Tibial nerve (tissue), 4 donors: Measurements from ENCODE around the gene BTG2. TPM values are rescaled to one million over a fixed set of nuclear protein-coding genes. Genes with fewer than 3 reads are reported as not detected.
A peak's percentile ranks its signal among the peaks of the same experiment; 100 is the strongest.

Experiments used
- DNase-seq, 2 donors: peaks; one replicate each; pipeline ENCODE4 v3.0.0-alpha.2; 2019; ENCODE audit warnings: low spot score in 2 of 2
- H3K27ac ChIP-seq, 4 donors: fragments of 200-600 bp; sonication (generic) in 3 of 4; one replicate each; pipeline ENCODE4 v1.5.1; 2017 to 2019; ENCODE audit warnings: mild to moderate bottlenecking in 1 of 4
- H3K27me3 ChIP-seq, 2 donors: fragments of 200-600 bp; sonication (generic) in 1 of 2; one replicate each; pipeline versions ENCODE4 v1.5.1 to v1.6.0; 2017 to 2019
- H3K36me3 ChIP-seq, 3 donors: fragments of 200-600 bp; sonication (generic); one replicate each; pipeline ENCODE4 v1.5.1; 2018 to 2019
- H3K4me1 ChIP-seq, 4 donors: fragments of 200-600 bp; sonication (generic) in 3 of 4; one replicate each; pipeline ENCODE4 v1.5.1; 2017 to 2019
- H3K4me3 ChIP-seq, 4 donors: fragments of 200-600 bp; sonication (generic) in 3 of 4; one replicate each; pipeline ENCODE4 v1.5.1; 2017 to 2019; ENCODE audit warnings: mild to moderate bottlenecking in 1 of 4, moderate library complexity in 1 of 4
- H3K9me3 ChIP-seq, 4 donors: fragments of 200-600 bp; sonication (generic) in 3 of 4; one replicate each; pipeline ENCODE4 v1.5.1; 2017 to 2019
- CTCF ChIP-seq, 5 experiments: fragments of 200-600 bp in 3 of 5; fragments of 450-650 bp in 2 of 5; sonication (generic) in 3 of 5; IDR thresholded peaks; one replicate each; pipeline ENCODE4 v1.5.1; 2016 to 2019; ENCODE audit warnings: antibody characterized with exemption in 5 of 5, mild to moderate bottlenecking in 3 of 5, moderate library complexity in 2 of 5
- EP300 ChIP-seq, 2 donors: sonication (generic); formaldehyde crosslinking; IDR thresholded peaks; one replicate each; pipeline ENCODE4 v1.6.1; 2017; ENCODE audit warnings: antibody characterized with exemption in 2 of 2, mild to moderate bottlenecking in 1 of 2
- POLR2A ChIP-seq, 2 donors: fragments of 450-650 bp; IDR thresholded peaks; one replicate each; pipeline ENCODE4 v1.6.1; 2017; ENCODE audit warnings: antibody characterized with exemption in 2 of 2, mild to moderate bottlenecking in 2 of 2, moderate library complexity in 2 of 2
- WGBS, 2 donors: methylation state at CpG; one replicate each; pipeline ENCODE4 v1.1.5; 2018; 5-methylcytosine and 5-hydroxymethylcytosine counted together
- total RNA-seq, 4 donors: library from RNA; depleted of rRNA; stranded (reverse); fragments of >200 nt; gene quantifications; one replicate each; pipeline ENCODE4 v1.1.0, GENCODE V29; 2016

The BTG2 gene
- total RNA-seq, 4 donors from 2014 or later, result 153 to 208 (median 177) TPM

DNA sequence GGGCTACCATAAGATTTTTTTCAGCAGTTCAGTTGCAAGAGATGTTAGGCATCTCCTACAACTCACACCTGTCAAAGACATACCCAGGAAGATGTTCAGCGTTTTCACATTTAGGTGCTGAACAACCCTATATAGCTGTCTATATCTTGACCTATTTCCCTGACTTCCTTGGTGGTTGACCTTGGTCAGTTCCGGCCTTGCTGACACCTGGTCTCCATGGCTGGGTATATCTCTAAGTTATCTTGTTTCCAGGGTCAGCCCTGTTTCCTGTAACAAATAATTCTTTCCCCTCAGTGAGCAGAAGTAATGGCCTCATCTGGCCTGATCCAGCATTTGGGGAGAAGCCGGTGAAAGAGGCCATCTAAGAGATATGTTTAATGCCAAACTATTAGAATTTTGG is 2.4 kb upstream of the BTG2 start:
- no peak for DNase-seq
- Histone ChIP-seq H3K9me3 (no peaks in the 10 kb centered on the region), H3K27me3 (no peaks in the 10 kb centered on the region), H3K27ac (peak overlapping the region in 1 of 4 donors; percentile 100), H3K4me1 (peaks cover 0 to 23% (median 12%) of the 10 kb centered on the region in 4 donors), H3K4me3 (no peak overlapping the region), H3K36me3 (peaks cover under 1 to 12% (median 10%) of the 10 kb centered on the region in 3 donors)
- 85 to 89% methylated on average over 3 of the region's 3 CpGs for WGBS, 2 donors
- TF ChIP-seq POLR2A (IDR thresholded peaks at IDR 0.05) (no peak), EP300 (IDR thresholded peaks at IDR 0.05) (no peak), CTCF (IDR thresholded peaks at IDR 0.05) (no peak)

GRCh38 chr1:203304391-203304918 is 864 bp upstream of the BTG2 start:
- TF ChIP-seq EP300 (IDR thresholded peaks at IDR 0.05) (no peak), POLR2A (IDR thresholded peaks at IDR 0.05) (no peak), CTCF (IDR thresholded peaks at IDR 0.05) (no peak)
- Histone ChIP-seq H3K4me3 (peak overlapping the region; percentile 3 to 99 (median 94)), H3K36me3 (peaks cover 6 to 28% (median 18%) of the 10 kb centered on the region in 3 donors), H3K27ac (peak overlapping the region; percentile 94 to 100 (median 98)), H3K4me1 (peaks cover 0 to 39% (median 27%) of the 10 kb centered on the region in 4 donors), H3K27me3 (no peaks in the 10 kb centered on the region), H3K9me3 (no peaks in the 10 kb centered on the region)
- no peak for DNase-seq
- WGBS, 2 donors, result 76 to 77% methylated on average over 9 of the region's 9 CpGs

- H3K27ac ChIP-seq, result peak overlapping the region; percentile 97 to 100 (median 100)
- H3K9me3 ChIP-seq, result no peaks in the 10 kb centered on the region
- DNase-seq, result no peak
- H3K27me3 ChIP-seq, result no peaks in the 10 kb centered on the region
- peak overlapping the region; percentile 91 to 100 (median 98) for H3K4me3 ChIP-seq
- WGBS, 2 donors, result 0% methylated on average over 21 of the region's 21 CpGs; no CpG with 5 or more reads in 1 of the 2 donors
- TF ChIP-seq EP300 (IDR thresholded peaks at IDR 0.05) (no peak), POLR2A (IDR thresholded peaks at IDR 0.05) (no peak), CTCF (IDR thresholded peaks at IDR 0.05) (no peak)
- peaks cover 0 to 52% (median 32%) of the 10 kb centered on the region in 4 donors for H3K4me1 ChIP-seq
- H3K36me3 ChIP-seq, result peaks cover 6 to 41% (median 18%) of the 10 kb centered on the region in 3 donors
Observed at GRCh38 chr1:203305809-203306088, 430 bp downstream of the BTG2 start.

DNA sequence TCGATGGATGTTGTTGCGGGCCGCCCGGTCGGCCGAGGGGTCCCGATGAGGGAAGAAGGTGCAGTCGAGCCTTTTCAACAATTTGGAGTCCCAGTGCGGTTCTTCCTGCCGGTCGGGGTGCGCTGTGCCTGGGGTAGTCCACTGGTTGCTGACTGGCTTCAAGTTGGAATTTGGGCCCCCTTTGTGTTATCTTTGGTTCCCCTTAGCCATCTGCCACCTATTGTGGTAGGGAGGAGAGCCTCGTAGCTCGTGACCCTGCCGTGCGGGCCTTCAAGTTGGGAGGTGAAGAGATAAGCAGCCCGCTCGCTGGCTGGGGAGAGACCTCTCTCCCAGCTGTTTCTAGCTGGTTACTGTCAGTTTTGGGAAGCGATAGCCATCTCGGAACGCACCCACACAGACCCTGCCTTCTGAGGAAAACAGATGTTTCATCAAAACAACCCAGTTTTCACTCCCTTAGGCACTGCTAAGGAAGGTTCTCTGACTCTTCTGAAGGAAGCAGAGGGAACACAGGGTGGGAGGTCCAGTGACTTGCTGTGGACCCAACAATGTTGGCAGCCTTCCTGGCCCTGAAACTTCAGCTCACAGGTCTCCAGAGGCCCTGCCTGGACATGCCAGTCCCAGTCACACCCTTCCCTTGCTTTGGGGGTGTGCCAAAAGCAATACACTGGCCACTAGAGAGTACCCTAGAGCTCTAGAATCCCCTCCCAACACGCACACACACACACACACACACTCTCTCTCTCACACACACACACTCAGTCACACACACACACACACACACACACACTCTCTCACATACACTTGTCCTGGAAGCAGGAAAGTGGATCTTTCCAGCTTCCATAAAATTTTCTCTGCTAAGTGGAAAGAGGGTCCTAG is 1.0 kb downstream of the BTG2 start:
- Histone ChIP-seq H3K27me3 (no peaks in the 10 kb centered on the region), H3K4me1 (peaks cover 0 to 53% (median 33%) of the 10 kb centered on the region in 4 donors), H3K4me3 (peak overlapping the region; percentile 91 to 100 (median 98)), H3K27ac (peak overlapping the region; percentile 97 to 100 (median 100)), H3K36me3 (peaks cover 6 to 45% (median 18%) of the 10 kb centered on the region in 3 donors), H3K9me3 (no peaks in the 10 kb centered on the region)
- peak; percentile 10 to 65 for TF ChIP-seq POLR2A (IDR thresholded peaks at IDR 0.05)
- TF ChIP-seq CTCF (IDR thresholded peaks at IDR 0.05), result peak in 2 of 5 experiments; percentile 7 to 45
- peak; percentile 11 to 91 for TF ChIP-seq EP300 (IDR thresholded peaks at IDR 0.05)
- peak; percentile 89 to 92 for DNase-seq
- WGBS, 2 donors, result 0 to 1% methylated on average over 19 to 22 of the region's 22 CpGs
